ENCODE results near the gene ATP9A. TPM values are rescaled to one million over a fixed set of nuclear protein-coding genes. Genes with fewer than 3 reads are reported as not detected.
A peak's percentile ranks its signal among the peaks of the same experiment; 100 is the strongest.
"Not testable (repeated sequence)": the region's sequence is repeated elsewhere in the genome, so short reads cannot be mapped to it uniquely, and the experiment has no call there.

ATP9A gene
- polyA plus RNA-seq, 3 donors, result 57.4 to 60.8 (median 58.5) TPM

DNA sequence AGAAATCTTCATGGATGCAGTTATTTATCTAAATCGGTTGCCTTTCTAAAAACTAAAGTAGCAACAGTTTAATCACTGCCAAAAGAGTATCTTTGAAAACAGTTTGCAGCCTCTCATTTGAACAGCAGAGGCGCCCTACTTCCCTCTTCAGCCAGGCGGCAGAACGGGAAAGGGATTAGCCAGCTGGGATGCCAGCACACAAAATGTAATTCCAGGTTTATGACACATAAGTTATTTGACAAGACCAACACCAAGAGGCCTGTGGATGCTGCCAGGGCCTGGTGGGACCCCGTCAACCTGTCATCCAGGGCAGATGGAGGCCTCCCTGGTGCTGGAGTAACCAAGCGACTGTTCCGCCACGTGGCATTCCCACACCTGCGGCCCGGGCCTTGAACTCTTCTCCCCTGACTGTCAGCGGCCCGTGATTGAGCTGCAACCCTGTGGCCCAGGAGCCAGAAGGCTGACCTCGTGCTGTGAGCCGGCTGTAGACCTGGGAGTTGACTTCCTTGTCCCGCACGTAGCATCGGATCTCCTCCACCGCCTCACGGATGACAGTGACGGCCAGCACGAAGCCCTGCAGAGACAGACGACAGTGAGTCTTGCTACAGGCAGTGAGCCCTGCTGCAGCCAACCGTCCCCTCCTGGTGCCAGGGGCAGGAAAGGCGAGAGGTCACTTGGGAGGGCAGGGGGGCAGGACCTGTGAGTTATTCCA lies 55.5 kb downstream of the ATP9A start:
- DNase-seq (ENCODE audit: extremely low read depth in 1 of 11, low read depth in 9 of 11, low spot score in 4 of 11), result no peak

DNA sequence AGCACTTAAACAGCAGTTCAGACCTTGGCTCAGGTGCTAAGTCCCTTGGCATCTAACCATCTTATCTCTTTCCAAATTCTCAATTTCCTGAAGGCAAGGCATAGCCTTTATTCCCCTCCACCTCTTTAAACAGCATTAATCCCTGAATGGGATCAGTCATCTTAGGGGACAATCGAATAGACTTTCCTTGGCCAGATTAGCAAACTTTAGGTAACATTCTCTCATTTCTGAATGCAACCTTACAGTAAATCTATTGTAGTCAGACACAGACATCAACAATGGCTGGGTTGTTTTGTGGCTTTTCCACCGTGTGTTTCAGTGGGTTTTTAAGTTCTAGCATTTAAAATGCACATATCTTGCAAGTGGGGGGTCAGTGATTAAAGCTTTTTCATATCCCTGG lies 56.8 kb downstream of the ATP9A start:
- no peak for DNase-seq (ENCODE audit: extremely low read depth in 1 of 11, low read depth in 9 of 11, low spot score in 4 of 11)

DNA sequence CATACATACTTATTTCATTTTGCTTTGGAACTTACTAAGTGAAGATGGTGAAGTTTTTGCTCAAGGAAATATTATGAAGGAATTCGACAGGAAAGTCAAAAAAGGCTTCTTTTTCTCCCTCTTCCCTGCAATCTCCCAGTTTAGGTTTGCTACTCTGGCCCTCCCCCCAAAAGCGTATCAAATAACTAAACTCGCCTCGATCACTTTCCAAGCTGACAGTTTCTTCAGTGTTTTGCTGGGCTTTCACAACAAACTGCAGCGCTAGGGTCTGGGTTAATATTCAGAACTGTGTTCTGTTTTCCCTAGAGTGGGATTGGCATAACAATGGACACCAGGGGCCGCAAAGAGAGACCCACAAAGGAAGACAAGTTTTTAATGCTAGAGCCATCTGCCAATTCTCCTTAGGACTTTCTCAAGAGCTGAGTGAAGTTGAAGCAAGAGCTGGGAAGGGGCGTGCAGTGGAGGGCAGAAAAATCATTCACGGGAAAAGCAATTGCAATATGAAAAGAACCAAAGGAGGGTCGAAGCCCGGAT lies 57.8 kb downstream of the ATP9A start:
- no peak for DNase-seq (ENCODE audit: extremely low read depth in 1 of 11, low read depth in 9 of 11, low spot score in 4 of 11)

DNA sequence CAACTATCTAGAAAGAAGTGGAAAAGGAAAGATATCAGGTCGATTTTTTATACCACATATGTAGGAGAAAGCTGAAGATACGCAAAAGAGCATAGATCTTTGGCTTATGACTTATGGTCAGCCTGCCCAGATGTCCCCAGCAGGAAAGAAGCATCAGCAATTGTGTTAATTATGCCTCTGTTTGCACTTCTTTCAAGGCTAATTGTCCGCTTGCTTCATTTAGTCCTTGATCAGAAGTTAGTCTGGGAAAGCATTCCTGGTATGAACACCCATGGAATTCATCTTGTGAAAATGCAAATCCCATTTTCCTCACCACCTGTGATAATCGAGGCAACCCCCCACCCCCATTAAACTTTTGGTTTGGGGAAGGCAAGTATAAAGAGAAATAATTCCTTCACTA lies 62.8 kb downstream of the ATP9A start:
- no peak for DNase-seq (ENCODE audit: extremely low read depth in 1 of 11, low read depth in 9 of 11, low spot score in 4 of 11)

DNA sequence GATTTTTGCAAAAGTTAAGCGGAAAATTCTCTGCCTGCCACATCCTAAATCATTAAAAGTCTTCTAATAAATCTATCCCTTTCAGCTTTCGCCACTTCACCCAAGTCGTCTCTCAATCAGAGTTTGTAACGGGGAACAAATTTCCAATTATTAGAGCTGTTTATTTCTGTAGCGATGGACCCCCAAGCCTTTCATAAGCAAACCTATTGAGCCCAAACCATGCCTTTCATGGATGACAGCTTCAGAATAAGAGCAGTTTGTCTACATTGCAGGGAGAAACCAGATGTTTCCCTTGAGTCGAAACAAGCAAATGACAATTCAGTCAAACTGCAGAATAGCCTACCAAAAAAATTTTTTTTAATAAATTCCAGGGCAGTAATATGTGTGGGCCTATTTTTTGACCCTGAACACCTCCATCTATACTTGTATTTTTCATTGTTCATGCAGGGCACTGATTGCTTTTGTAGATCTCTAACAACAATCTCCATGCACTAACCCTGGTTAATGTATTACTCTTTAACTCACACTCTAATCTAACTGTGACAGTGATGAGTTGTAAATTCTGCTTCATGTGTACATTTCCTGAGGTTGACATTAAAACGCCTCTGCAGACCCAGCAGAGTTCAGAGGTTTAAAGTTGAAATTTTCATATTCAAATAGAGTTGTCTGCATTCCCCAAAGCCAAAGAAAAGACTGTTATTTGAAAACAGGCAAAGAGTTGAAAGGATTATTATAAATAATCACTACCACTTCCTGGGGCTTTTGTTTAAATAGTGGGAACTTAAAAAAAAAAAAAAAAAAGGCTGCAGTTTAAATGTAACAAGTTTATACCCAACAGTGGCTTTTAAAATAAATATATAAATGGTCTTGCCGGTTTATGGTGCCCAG lies 64.5 kb downstream of the ATP9A start:
- peak in 3 of 11 donors; percentile 23 to 63 (median 61) for DNase-seq (ENCODE audit: extremely low read depth in 1 of 11, low read depth in 9 of 11, low spot score in 4 of 11)

DNA sequence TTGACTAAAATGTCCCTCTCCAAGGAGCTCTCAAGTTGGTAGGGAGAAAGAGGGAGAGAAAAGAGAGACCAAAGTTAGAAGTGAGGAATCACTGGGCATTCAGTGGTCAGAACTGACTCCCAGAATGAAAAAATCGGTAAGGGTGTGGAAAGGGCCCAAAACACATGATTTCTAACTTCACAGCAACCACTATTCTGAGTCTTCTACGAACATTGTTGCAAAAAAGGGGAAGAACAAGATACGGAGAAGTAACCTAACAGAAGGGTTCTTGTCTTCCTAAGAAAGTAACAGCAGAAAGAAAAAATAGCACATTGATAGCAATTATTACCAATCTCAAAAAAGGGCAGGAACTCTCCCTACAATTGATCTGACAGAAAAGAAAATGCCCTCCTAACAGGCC lies 65.6 kb downstream of the ATP9A start:
- no peak for DNase-seq (ENCODE audit: extremely low read depth in 1 of 11, low read depth in 9 of 11, low spot score in 4 of 11)

DNA sequence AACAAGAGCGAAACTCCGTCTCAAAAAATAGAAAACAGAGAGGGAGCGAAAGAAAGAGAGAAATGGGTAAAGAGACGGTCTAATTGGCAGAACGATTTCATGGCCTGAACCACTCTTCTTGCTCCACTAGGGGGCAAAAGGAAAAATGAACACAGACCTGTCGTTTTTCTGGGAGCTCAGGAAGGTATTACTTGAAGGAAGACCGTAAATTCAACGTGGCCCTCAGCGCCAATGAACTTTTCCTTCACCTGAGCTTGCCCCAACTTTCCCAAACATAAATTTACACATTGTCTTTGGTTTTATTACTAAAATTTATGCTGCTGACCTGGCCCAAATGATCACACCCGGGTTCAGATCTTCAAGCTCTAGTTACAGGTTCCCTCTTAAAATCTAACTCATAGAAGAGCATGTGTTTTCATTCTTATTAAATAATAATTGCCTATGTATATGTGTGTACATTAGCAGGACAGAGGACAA lies 67.3 kb downstream of the ATP9A start:
- DNase-seq (ENCODE audit: extremely low read depth in 1 of 11, low read depth in 9 of 11, low spot score in 4 of 11), result peak in 2 of 11 donors; percentile 38 to 62

DNA sequence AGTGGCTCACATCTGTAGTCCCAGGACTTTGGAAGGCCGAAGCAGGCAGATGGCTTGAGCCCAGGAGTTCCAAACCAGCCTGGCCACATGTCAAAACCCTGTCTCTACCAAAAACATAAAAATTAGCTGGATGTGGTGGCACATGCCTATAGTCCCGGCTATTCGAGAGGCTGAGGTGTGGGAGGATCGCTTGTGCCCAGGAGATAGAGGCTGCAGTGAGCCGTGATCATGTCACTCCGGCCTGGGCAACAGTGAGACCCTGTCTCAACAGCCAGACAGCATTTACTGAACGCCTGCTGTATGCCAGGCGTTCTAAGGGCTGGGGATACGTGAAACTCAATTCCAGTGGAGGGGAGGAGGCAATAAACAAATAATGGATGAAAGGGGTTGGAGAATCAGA lies 69.9 kb downstream of the ATP9A start:
- no peak for DNase-seq (ENCODE audit: extremely low read depth in 1 of 11, low read depth in 9 of 11, low spot score in 4 of 11)

DNA sequence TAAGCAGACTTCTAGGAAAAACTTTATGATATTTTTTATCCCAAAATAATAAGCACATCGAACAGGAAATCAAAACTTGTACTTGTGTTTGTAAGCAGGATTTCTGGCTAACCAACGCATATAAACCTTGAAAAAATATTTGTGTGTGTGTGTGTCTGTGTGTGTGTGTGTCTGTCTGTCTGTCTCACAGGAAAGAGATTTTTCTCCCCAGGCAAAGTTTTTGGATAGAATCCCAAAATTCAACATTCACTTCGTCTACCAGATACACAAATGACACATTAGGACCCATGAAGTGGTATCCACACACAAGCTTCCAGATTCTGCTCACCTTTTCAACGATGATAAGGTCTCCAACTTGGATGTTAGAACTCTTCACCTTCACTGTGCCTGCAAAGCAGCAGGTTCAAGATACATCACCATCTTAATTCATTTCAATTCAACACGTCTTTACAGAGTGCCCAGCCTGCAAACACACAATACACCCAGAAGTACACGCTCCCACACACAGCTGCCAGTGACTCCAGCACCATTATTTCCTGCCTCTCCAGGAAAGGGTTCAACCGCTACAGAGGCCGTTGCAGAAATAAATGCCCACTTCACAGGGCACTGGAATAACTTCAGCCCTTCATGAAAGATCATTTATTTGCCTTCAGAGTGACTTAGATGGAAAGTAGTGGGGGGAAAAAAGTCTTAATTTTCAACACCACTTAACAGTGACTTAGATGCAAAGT lies 70.9 kb downstream of the ATP9A start:
- DNase-seq (ENCODE audit: extremely low read depth in 1 of 11, low read depth in 9 of 11, low spot score in 4 of 11), result no peak

DNA sequence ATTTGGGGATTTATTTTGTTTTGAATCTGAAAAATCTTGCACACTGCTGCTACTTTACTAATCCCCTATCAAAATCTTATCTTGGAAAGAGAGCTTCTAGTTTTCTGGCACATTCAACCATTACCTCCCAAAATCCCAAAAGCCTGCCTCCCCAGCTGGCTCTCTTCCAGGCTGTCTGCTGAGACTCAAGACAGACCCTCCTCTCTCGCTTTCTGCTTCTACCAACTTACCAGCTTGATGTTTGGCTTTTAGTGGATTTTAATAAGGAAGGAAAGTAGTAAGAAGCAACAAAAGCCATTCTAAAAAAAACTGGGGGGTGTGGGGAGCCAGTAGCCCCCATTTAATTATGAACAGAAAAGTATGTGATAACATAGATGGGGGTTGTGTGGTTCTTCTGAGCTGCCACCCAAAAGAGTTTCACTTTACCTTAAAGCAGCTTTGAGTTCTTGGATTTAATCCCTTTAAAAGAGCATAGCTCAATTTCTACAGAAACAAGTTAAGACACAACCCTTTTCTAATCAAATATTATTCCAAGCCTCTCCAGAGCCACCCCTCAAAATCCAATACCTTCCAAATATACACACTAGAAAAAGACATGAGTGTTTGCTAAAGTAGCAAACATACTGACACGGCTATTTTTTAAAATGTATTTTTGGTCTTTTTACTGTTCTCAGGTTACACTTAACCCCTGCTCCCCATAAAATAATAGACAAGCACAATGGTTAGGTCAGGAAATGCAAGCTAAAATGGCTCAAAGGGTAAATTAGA lies 71.7 kb downstream of the ATP9A start:
- peak in 1 of 11 donors; percentile 49 for DNase-seq (ENCODE audit: extremely low read depth in 1 of 11, low read depth in 9 of 11, low spot score in 4 of 11)

DNA sequence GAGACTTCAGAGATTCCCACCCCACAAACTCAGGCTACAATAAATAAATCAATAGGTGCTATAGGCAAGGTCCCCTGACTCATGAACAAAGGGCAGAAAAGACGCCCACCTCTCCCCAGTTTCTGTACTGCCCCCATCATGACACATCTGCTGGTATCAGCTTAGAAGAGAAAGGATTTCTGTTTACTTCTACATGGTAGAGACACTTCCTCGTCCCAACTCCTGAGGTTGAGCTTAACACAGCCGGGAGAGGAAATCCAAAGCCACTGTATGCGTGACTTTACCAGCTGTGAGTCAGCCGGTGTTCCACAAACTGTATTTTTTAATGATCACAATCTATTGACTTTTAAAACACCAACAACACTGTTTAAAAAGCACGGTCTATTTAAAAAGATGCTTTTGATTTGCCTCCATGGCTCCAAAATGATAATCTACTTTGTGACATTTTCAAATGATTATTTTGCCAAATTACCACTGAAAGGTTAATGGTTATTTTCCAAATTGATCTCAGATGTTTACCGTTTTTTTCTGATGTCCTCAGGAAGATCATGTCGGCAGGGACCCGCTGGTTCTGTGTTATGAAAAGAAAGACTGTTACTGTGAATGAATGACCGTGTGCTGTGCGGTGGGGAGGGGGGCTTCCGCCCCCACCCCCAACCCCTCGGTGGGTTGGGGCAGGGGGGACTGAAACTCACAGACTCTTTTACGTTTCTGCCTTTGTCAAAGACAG lies 72.5 kb downstream of the ATP9A start:
- DNase-seq (ENCODE audit: extremely low read depth in 1 of 11, low read depth in 9 of 11, low spot score in 4 of 11), result no peak

DNA sequence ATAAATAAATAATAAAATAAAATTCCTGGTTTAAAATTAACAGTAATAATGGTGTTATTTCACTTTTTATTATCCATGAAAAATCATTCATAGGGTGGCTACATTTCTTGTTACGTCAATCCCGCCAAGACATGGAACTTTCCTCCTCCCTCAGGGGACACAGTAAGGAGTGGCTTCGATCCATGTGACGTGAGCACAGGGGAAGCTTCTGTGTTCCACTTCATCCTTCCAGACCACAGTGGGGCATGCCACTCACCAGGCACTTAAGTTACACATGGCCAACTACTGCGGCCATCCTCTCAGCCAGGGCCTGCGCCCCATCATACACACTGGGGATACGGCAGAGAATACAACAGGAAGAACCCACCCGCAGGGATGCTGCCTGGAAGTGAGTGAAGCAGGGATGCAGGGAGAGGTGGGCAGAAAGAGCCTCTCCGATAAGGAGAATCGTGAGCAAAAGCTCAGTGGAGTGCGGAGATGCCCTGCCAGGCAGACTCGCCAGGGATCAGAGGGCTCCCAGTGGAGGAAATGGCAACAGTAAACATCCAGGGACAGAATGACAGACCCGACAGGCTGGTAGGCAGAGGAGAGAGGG lies 75.3 kb downstream of the ATP9A start:
- no peak for DNase-seq (ENCODE audit: extremely low read depth in 1 of 11, low read depth in 9 of 11, low spot score in 4 of 11)

DNA sequence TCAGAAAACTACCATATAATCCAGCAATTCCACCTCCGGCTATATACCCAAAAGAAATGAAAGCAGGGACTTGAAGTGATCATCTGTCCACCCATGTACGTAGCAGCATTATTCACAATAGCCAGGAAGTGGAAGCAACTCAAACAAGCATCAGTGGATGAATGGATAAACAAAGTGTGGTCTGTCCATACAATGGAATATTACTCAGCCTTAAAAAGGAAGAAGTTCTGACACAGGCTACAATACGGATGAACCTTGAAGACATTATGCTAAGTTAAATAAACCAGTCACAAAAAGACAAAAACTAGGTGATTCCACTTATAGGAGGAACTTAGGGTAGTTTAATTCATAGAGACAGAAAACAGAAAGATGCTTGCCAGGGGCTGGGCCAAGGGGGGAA lies 76.5 kb downstream of the ATP9A start:
- DNase-seq (ENCODE audit: extremely low read depth in 1 of 11, low read depth in 9 of 11, low spot score in 4 of 11), result no peak

DNA sequence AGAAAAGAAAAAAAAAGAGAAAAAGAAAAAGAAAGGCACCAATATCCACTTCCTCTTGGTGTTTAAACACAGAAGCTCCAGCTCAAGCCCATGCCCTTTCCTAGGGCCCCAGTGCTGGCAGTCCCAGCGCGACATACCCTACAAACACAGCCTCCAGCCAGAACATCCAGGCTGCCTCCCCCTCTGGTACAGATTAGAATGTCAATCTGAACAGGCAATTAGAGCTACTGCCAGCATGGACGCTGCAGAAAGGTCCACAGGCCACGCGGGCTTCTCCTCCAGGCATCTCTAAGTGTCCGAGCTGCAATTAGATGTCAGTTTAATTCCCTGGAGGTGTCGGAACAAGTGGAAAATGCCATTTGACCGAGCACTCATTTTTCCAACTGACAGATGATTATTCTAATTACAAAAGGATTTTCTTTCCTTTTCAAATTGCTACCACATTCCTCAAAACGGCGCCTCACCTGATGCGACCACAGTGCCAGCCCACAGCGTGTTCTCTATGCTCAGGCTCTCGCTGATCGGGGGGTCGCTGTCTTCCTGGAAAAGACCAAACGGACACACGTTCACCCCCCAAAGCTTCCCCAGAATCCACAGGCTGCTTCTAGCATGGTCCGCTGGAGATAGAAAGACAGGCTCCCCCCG lies 79.5 kb downstream of the ATP9A start:
- no peak for DNase-seq (ENCODE audit: extremely low read depth in 1 of 11, low read depth in 9 of 11, low spot score in 4 of 11)

DNA sequence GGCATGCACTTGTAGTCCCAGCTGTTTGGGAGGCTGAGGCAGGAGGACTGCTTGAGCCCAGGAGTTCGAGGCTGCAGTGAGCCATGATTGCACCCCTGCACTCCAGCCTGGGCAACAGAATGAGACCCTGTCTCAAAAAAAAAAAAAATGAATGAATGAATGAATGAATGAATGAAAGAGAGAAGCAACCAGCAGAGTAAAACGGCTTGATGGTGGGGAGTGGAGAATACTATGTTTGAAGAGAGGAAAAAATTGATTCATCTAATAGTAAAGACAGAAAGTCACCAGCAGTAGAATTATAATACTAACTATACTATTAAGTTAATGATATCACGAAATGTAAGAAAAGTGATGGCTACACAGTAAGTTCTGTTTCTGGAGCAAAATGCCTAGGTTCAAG lies 80.6 kb downstream of the ATP9A start:
- DNase-seq (ENCODE audit: extremely low read depth in 1 of 11, low read depth in 9 of 11, low spot score in 4 of 11), result no peak

DNA sequence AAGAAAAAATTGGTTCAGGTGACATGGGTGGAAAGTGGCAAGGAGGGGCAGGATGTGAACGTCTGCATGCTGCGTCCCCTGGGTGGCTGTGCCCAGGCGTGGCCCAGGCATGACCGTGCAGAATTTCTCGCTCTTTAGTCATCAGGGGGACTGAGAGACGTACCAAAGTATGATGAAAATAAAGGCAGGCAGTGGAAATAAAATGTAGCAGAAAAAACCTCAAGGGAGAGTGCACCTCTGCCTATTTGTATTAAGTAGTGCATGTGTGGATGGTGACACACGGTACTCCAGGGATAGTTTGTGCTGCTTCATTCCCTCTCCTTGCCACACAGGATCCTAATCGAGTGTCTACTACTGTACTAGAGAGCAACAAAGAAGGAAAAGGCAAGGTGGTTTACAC lies 81.1 kb downstream of the ATP9A start:
- no peak for DNase-seq (ENCODE audit: extremely low read depth in 1 of 11, low read depth in 9 of 11, low spot score in 4 of 11)

DNA sequence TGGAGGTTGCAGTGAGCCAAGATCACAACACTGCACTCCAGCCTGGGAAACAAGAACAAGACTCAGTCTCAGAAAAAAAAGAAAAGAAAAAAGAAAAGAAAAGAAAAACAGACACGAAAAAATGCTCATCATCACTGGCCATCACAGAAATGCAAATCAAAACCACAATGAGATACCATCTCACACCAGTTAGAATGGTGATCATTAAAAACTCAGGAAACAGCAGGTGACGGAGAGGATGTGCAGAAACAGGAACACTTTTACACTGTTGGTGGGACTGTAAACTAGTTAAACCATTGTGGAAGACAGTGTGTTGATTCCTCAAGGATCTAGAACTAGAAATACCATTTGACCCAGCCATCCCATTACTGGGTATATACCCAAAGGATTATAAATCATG lies 82.7 kb downstream of the ATP9A start:
- not testable (repeated sequence) for DNase-seq (ENCODE audit: extremely low read depth in 1 of 11, low read depth in 9 of 11, low spot score in 4 of 11)

Measured in renal cortex interstitium (tissue), 11 donors.